HEK293 (cell line): ENCODE results near the gene TMEM203.
A peak's percentile ranks its signal among the peaks of the same experiment; 100 is the strongest.

Experiments used
- CTCF ChIA-PET: fragments of 350-600 bp; formaldehyde crosslinking; extraction: SDS; loops from one replicate; lab custom pipeline; 2021; ENCODE audit warnings: antibody characterized with exemption; lab: Yijun Ruan, JAX
- POLR2A ChIA-PET: fragments of 300-600 bp; formaldehyde crosslinking; extraction: SDS; loops from one replicate; lab custom pipeline; 2020; ENCODE audit warnings: antibody characterized with exemption, inconsistent platforms; lab: Yijun Ruan, JAX
- H3K27ac ChIP-seq: fragments of 200-500 bp; sonication (Bioruptor generic); 2 replicates; pipeline ENCODE4 v1.5.1; 2014; ENCODE audit warnings: low read depth, low read length, control low read depth, inconsistent platforms; ENCODE audit errors: extremely low read depth
- H3K36me3 ChIP-seq, 2 experiments: fragments of 200-500 bp in 1 of 2; sonication (Bioruptor generic) in 1 of 2; 1 replicate in 1 of 2; 2 replicates in 1 of 2; pipeline ENCODE4 v1.5.1; 2014 to 2017; ENCODE audit warnings: inconsistent platforms in 2 of 2, low read length in 2 of 2; ENCODE audit not compliant: control insufficient read depth in 2 of 2, insufficient read depth in 1 of 2
- H3K4me1 ChIP-seq: fragments of 200-500 bp; sonication (Bioruptor generic); 2 replicates; pipeline ENCODE4 v1.5.1; 2014; ENCODE audit warnings: mild to moderate bottlenecking, low read length, inconsistent platforms; ENCODE audit not compliant: control insufficient read depth, insufficient read depth
- H3K4me3 ChIP-seq: 2 replicates; pipeline ENCODE4 v1.5.1; 2011; ENCODE audit warnings: low read depth, mild to moderate bottlenecking, control low read depth, low read length, moderate library complexity
- H3K9me3 ChIP-seq: fragments of 200-500 bp; sonication (Bioruptor generic); 2 replicates; pipeline ENCODE4 v1.5.1; 2014; ENCODE audit warnings: low read depth, low read length, inconsistent platforms; ENCODE audit not compliant: control insufficient read depth, insufficient read depth
- BCL6B ChIP-seq: fragments of 450-650 bp; formaldehyde crosslinking; IDR thresholded peaks from 2 replicates; pipeline ENCODE4 v1.5.1; 2017; ENCODE audit warnings: missing biosample characterization, missing genetic modification characterization
- ELK4 ChIP-seq: IDR thresholded peaks from 2 replicates; pipeline ENCODE4 v1.6.1; 2011; ENCODE audit warnings: mild to moderate bottlenecking, low read depth, low read length, borderline replicate concordance
- IKZF3 ChIP-seq: fragments of 450-650 bp; IDR thresholded peaks from 2 replicates; pipeline ENCODE4 v1.5.0; 2018; ENCODE audit warnings: missing biosample characterization, mild to moderate bottlenecking, missing genetic modification characterization, moderate library complexity
- KLF1 ChIP-seq: fragments of 450-650 bp; formaldehyde crosslinking; IDR thresholded peaks from 2 replicates; pipeline ENCODE4 v1.5.1; 2016; ENCODE audit warnings: missing biosample characterization, missing genetic modification characterization
- KLF8 ChIP-seq: fragments of 450-650 bp; formaldehyde crosslinking; IDR thresholded peaks from 2 replicates; pipeline ENCODE4 v1.5.1; 2016; ENCODE audit warnings: missing biosample characterization, missing genetic modification characterization
- OVOL3 ChIP-seq: fragments of 450-650 bp; formaldehyde crosslinking; IDR thresholded peaks from 2 replicates; pipeline ENCODE4 v1.5.1; 2016; ENCODE audit warnings: missing biosample characterization, missing genetic modification characterization
- PATZ1 ChIP-seq: fragments of 450-650 bp; formaldehyde crosslinking; IDR thresholded peaks from 2 replicates; pipeline ENCODE4 v1.5.1; 2016; ENCODE audit warnings: missing biosample characterization, missing genetic modification characterization
- SALL2 ChIP-seq: fragments of 450-650 bp; formaldehyde crosslinking; IDR thresholded peaks from 2 replicates; pipeline ENCODE4 v1.5.0; 2017; ENCODE audit warnings: missing biosample characterization, mild to moderate bottlenecking, missing genetic modification characterization, borderline replicate concordance
- SP2 ChIP-seq: fragments of 450-650 bp; formaldehyde crosslinking; IDR thresholded peaks from 2 replicates; pipeline ENCODE4 v1.5.1; 2016; ENCODE audit warnings: missing biosample characterization, missing genetic modification characterization
- TCF7L2 ChIP-seq: IDR thresholded peaks from 2 replicates; pipeline ENCODE4 v1.6.1; 2011; ENCODE audit warnings: low read depth, mild to moderate bottlenecking, inconsistent platforms, low read length, moderate library complexity, borderline replicate concordance
- TSHZ1 ChIP-seq: fragments of 450-650 bp; formaldehyde crosslinking; IDR thresholded peaks from 2 replicates; pipeline ENCODE4 v1.5.1; 2016; ENCODE audit warnings: missing biosample characterization, missing genetic modification characterization, borderline replicate concordance
- ZBTB48 ChIP-seq: fragments of 450-650 bp; formaldehyde crosslinking; IDR thresholded peaks from 2 replicates; pipeline ENCODE4 v1.5.1; 2016; ENCODE audit warnings: missing biosample characterization, missing genetic modification characterization
- ZFP41 ChIP-seq: fragments of 450-650 bp; formaldehyde crosslinking; IDR thresholded peaks from 2 replicates; pipeline ENCODE4 v1.5.1; 2016; ENCODE audit warnings: missing biosample characterization, missing genetic modification characterization, borderline replicate concordance
- ZNF175 ChIP-seq: fragments of 450-650 bp; formaldehyde crosslinking; IDR thresholded peaks from 2 replicates; pipeline ENCODE4 v1.5.1; 2016; ENCODE audit warnings: missing biosample characterization, missing genetic modification characterization
- ZNF211 ChIP-seq: fragments of 450-650 bp; formaldehyde crosslinking; IDR thresholded peaks from 2 replicates; pipeline ENCODE4 v1.5.1; 2016; ENCODE audit warnings: low read depth, missing biosample characterization, missing genetic modification characterization
- ZNF214 ChIP-seq: fragments of 450-650 bp; formaldehyde crosslinking; IDR thresholded peaks from 2 replicates; pipeline ENCODE4 v1.5.1; 2017; ENCODE audit warnings: missing biosample characterization, mild to moderate bottlenecking, missing genetic modification characterization, borderline replicate concordance
- ZNF488 ChIP-seq: fragments of 450-650 bp; formaldehyde crosslinking; IDR thresholded peaks from 2 replicates; pipeline ENCODE4 v1.5.1; 2016; ENCODE audit warnings: missing biosample characterization, missing genetic modification characterization
- ZNF561 ChIP-seq: fragments of 450-650 bp; IDR thresholded peaks from 2 replicates; pipeline ENCODE4 v1.5.1; 2018; ENCODE audit warnings: missing biosample characterization, missing genetic modification characterization, borderline replicate concordance
- ZNF596 ChIP-seq: fragments of 450-650 bp; IDR thresholded peaks from 2 replicates; pipeline ENCODE4 v1.5.0; 2018; ENCODE audit warnings: missing biosample characterization, mild to moderate bottlenecking, missing genetic modification characterization, moderate library complexity
- ZNF830 ChIP-seq: fragments of 450-650 bp; IDR thresholded peaks from 2 replicates; pipeline ENCODE4 v1.5.0; 2018; ENCODE audit warnings: missing biosample characterization, missing genetic modification characterization, low read depth, mild to moderate bottlenecking, moderate library complexity

Gene TMEM203

GRCh38 chr9:137163805-137164204 is 41.6 kb downstream of the TMEM203 start (continued):
- TF ChIP-seq ELK4 (no peak), BCL6B (tag by site-specific recombination) (no peak), ZBTB48 (tag by site-specific recombination) (no peak), ZFP41 (tag by site-specific recombination) (no peak)
- TF ChIP-seq, all 188 proteins: peak for 0

- Histone ChIP-seq H3K9me3 (no peaks in the 10 kb centered on the region), H3K4me1 (no peaks in the 10 kb centered on the region), H3K4me3 (no peak overlapping the region), H3K27ac (no peak overlapping the region), H3K36me3 (no peaks in the 10 kb centered on the region)
- TF ChIP-seq ZNF175 (tag by site-specific recombination) (no peak), TCF7L2 (no peak), ZNF596 (tag by site-specific recombination) (no peak), KLF1 (tag by site-specific recombination) (peak; percentile 85), PATZ1 (tag by site-specific recombination) (no peak), ZNF211 (tag by site-specific recombination) (no peak), ZNF214 (no peak), ZNF830 (tag by site-specific recombination) (no peak), SP2 (0 out of 2 replicates have a peak, but pooled peaks have one; percentile 13), KLF8 (tag by site-specific recombination) (peak; percentile 92; the same call in 1 of the 2 replicates)
- ChIA-PET CTCF (interaction anchor here (0.6 kb wide), 1 partner anchor 41 kb away, joined by 4 read pairs; no protein-coding TSS in a partner anchor), POLR2A (interaction anchor here (1.0 to 2.5 kb wide), 2 partner anchors 34 to 37 kb away, joined by 3 to 7 read pairs; partner anchors contain the start of gene TPRN)
Measured at GRCh38 chr9:137163365-137163715, 42.1 kb downstream of the TMEM203 start.

- Histone ChIP-seq H3K4me3 (no peak overlapping the region), H3K36me3 (no peaks in the 10 kb centered on the region), H3K9me3 (no peaks in the 10 kb centered on the region), H3K27ac (no peak overlapping the region), H3K4me1 (no peaks in the 10 kb centered on the region)
- TF ChIP-seq OVOL3 (no peak), ZNF488 (tag by site-specific recombination) (no peak), IKZF3 (tag by site-specific recombination) (no peak), ZNF561 (tag by site-specific recombination) (no peak), SALL2 (tag by site-specific recombination) (no peak), TSHZ1 (no peak)
- POLR2A ChIA-PET: interaction anchor here (1.0 to 2.5 kb wide), 3 partner anchors 10 to 38 kb away, joined by 3 to 7 read pairs (median 3); partner anchors contain the start of genes TMEM210 and TPRN
- CTCF ChIA-PET: interaction anchor here (0.6 kb wide), 1 partner anchor 41 kb away, joined by 4 read pairs; no protein-coding TSS in a partner anchor
Measured at GRCh38 chr9:137162505-137163364, 42.7 kb downstream of the TMEM203 start.
